GM12864 (cell line): ENCODE data around the gene CNBD2.
A peak's percentile ranks its signal among the peaks of the same experiment; 100 is the strongest.
"Not testable (repeated sequence)": the region's sequence is repeated elsewhere in the genome, so short reads cannot be mapped to it uniquely, and the experiment has no call there.

ENCODE experiments used
- DNase-seq: peaks from one replicate; pipeline ENCODE4 v3.0.0-alpha.2; 2011; ENCODE audit warnings: low read depth
- H3K4me3 ChIP-seq: 2 replicates; pipeline ENCODE4 v1.5.1; 2011; ENCODE audit warnings: mild to moderate bottlenecking, low read depth, low read length, control low read depth
- TF ChIP-seq, protein P1 (sequence below): IDR thresholded peaks from 2 replicates; pipeline ENCODE4 v1.5.1; 2011; ENCODE audit warnings: low read depth, mild to moderate bottlenecking, moderate library complexity, low read length, control low read depth, inconsistent platforms; ENCODE audit errors: missing control alignments

The CNBD2 gene

DNA sequence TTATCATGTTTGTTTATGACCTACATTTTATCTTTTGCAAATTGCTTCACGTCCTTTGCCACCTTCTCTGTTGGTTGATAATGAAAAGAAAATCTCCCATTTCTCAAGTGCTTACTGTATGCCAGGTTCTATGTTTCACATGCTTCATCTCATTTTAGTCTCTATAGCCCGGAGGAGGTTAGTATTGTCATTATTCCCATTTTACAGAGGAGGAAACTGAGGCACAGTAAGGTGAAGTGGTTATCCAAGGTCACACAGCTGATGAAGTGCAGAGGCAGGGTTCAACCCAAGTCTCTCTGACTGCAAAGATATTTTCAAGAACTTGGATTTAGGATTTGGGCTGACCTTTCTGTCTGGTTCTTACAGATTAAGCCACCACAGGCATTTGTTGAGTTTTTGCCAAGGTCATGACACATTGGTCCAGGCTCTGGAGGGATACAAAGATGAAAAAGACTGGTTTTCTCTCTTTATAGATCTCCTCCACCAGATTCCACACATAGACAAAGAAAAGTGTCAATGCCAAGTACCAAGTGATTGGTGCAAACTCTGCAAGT, 20.6 kb downstream of the CNBD2 start:
- no peak overlapping the region for H3K4me3 ChIP-seq
- DNase-seq, result no peak
- TF ChIP-seq, protein P1, sequence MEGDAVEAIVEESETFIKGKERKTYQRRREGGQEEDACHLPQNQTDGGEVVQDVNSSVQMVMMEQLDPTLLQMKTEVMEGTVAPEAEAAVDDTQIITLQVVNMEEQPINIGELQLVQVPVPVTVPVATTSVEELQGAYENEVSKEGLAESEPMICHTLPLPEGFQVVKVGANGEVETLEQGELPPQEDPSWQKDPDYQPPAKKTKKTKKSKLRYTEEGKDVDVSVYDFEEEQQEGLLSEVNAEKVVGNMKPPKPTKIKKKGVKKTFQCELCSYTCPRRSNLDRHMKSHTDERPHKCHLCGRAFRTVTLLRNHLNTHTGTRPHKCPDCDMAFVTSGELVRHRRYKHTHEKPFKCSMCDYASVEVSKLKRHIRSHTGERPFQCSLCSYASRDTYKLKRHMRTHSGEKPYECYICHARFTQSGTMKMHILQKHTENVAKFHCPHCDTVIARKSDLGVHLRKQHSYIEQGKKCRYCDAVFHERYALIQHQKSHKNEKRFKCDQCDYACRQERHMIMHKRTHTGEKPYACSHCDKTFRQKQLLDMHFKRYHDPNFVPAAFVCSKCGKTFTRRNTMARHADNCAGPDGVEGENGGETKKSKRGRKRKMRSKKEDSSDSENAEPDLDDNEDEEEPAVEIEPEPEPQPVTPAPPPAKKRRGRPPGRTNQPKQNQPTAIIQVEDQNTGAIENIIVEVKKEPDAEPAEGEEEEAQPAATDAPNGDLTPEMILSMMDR, result no peak

DNA sequence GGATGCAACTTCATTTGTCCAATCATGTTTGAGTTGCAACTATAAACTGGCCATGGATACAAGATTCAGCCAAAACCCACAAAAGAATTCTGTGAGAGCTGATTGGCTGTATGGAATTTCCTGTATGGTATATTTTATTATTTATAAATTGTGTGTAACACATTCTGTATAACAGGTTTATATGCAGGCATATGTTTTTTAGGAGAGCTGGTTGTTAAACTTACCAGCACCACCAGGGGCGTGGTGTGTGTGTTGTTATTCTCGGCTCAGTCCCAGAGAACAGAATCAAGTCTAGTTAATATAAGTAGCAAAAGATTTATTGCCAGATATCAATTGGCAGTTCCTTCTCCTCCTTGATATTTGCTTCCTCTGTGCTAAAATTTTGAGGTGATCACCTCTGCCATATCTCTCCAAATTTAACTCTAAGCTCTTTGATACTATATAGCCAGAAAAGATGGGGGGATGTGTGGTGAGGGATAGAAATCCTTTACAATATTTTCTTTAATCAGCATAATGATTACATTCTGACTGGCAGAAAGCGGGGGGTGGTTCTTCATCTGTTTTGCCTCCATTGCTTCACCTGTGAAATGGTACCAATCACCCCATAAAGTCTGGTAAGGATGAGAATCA, 22.9 kb downstream of the CNBD2 start:
- TF ChIP-seq, protein P1, result peak; percentile 55
- no peak for DNase-seq
- no peak overlapping the region for H3K4me3 ChIP-seq

DNA sequence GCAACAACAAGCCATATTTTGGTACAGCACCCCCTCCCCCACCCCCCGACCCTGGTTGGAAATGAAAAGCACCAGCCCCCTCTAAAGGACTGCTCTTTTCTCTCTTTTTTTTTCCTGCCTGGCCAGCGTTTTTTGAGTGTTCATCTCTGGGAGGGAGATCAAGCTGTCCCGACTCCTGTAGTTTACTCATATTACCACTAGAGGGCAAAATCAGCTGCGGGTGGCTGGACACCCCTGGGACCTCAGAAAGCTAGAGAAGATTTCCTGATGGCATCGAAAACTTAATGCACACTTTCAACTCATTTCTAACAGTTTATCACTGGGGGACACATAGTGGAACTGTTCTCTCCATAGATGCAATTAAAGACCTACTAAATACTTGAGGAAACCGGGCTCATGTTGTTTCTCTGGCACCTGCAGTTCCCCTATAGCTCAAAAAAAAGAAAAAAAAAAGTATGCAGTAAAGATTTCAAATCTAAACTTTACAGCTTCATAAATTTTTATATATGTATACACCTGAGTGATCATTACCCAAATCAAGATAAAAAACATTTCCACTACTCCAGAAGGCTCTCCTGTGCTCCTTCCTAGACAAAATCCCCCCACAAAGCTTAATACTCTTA, 24.4 kb downstream of the CNBD2 start:
- TF ChIP-seq, protein P1, result peak; percentile 82
- H3K4me3 ChIP-seq, result no peak overlapping the region
- peak; percentile 13 for DNase-seq

DNA sequence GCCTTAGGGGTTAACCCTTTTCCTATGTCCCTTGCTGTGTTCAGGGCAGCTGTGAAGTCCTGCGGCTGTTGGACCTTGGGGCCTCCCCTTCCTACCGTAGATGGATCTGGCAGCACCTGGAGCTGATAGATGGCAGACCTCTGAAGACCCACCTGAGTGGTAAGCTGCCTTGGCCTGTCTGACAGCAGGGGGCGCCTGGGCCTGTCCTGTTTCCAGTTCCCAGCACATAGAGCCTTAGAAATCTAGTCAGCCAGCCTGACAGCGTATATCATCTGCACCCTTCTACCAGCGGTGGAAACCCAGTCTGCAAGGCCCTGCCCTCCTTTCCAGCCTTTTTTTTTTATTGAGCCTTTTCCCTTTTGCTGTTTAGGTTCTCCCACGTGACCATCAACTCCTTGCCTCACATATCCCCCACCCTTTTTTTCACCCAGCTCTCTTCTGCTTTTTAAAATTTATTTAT, 26.6 kb downstream of the CNBD2 start:
- no peak overlapping the region for H3K4me3 ChIP-seq
- TF ChIP-seq, protein P1, result peak; percentile 96

DNA sequence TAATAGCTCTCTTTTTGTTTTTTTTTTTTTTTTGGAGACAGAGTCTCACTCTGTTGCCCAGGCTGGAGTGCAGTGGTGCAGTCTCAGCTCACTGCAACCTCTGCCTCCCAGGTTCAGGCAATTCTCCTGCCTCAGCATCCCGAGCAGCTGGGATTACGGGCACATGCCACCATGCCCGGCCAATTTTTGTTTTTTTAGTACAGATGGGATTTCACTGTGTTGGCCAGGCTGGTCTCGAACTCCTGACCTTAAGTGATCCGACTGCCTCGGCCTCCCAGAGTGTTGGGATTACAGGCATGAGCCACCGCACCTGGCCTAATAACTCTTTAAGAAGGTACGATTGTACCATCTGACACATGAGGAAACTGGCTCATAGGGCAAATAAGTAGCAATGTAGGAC, 28.1 kb downstream of the CNBD2 start:
- H3K4me3 ChIP-seq, DNase-seq: not testable (repeated sequence)

More for the DNA sequence above, 26.6 kb downstream of the CNBD2 start:
- peak; percentile 43 for DNase-seq

DNA sequence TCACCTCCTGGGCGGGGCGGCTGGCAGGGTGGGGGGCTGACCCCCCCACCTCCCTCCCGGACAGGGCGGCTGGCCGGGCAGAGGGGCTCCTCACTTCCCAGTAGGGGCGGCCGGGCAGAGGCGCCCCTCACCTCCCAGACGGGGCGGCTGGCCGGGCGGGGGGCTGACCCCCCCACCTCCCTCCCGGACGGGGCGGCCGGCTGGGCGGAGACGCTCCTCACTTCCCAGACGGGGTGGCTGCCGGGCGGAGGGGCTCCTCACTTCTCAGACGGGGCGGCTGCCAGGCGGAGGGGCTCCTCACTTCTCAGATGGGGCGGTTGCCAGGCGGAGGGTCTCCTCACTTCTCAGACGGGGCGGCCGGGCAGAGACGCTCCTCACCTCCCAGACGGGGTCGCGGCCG, 32.9 kb downstream of the CNBD2 start:
- H3K4me3 ChIP-seq, DNase-seq: not testable (repeated sequence)

DNA sequence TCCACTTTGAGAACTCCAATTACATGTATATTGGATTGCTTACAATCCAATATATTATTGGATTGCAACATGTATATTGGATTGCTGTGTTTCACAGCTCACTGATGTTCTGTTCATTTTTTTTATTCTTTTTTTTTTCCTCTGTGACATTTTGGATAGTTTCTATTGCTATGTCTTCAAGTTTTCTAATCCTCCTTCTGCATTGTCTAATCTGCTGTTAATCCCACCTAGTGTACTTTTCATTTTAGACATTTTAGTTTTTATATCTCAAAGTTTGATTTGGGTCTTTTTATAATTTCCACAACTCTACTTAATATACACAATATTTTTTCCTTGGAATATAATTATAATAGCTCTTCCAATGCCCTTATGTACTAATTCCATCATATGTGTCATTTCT, 34.5 kb downstream of the CNBD2 start:
- DNase-seq, result no peak
- no peak overlapping the region for H3K4me3 ChIP-seq
- TF ChIP-seq, protein P1, result no peak

DNA sequence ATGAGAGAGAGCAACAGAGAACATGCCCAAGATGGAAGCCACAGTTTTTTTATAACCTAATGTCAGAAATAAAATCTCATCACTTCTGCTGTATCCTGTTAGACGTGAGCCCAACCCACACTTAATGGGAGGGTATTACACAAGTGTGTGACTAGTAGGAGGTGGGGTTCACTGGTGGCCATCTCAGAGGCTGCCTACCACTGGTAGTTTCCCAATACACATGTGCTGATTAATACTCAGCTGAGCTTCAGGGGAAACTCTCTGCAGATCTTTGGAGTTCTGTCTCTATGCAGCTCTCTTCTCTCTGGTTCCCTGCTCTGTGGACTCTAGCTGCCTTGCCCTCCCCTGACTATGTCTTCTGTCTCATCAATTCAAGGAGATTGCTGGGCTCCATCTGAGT, 35.7 kb downstream of the CNBD2 start:
- no peak for DNase-seq
- TF ChIP-seq, protein P1, result no peak
- no peak overlapping the region for H3K4me3 ChIP-seq
